ENCODE data around the gene SLC9A3.

Gene SLC9A3

GRCh38 chr5:515273-515836 is 8.9 kb downstream of the SLC9A3 start:
- TF ChIP-seq ISL1 (CRISPR knock-in tag; IDR thresholded peaks at IDR 0.05): no peak
- TF ChIP-seq, protein P1, sequence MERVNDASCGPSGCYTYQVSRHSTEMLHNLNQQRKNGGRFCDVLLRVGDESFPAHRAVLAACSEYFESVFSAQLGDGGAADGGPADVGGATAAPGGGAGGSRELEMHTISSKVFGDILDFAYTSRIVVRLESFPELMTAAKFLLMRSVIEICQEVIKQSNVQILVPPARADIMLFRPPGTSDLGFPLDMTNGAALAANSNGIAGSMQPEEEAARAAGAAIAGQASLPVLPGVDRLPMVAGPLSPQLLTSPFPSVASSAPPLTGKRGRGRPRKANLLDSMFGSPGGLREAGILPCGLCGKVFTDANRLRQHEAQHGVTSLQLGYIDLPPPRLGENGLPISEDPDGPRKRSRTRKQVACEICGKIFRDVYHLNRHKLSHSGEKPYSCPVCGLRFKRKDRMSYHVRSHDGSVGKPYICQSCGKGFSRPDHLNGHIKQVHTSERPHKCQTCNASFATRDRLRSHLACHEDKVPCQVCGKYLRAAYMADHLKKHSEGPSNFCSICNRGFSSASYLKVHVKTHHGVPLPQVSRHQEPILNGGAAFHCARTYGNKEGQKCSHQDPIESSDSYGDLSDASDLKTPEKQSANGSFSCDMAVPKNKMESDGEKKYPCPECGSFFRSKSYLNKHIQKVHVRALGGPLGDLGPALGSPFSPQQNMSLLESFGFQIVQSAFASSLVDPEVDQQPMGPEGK (CRISPR knock-in tag; IDR thresholded peaks at IDR 0.05; ENCODE audit: borderline replicate concordance): no peak
- peak; percentile 22; the same call in 1 of the 3 replicates for ATAC-seq

DNA sequence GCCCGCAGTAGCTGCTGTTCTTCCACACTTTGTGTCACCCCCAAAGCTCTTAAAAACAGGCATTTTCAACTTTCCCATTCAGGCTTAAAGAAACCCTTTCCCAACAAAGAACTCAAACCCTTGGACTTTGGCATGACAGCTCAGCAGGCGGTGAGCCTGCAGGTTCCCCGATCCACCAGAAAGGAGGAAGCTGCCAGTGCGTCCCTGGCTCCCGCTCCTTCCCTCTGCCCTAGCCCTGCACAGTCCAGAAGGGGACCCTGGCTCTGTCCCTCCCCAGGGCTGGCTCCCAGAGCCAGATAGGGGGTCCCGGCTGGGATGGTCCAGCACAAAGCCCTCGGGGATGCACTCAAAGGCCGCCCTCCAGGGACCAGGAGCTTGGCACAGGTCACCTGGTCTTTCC is 9.6 kb downstream of the SLC9A3 start:
- TF ChIP-seq ISL1 (CRISPR knock-in tag; IDR thresholded peaks at IDR 0.05) (no peak), ZFP30 (CRISPR knock-in tag; IDR thresholded peaks at IDR 0.05) (no peak), CSDC2 (CRISPR knock-in tag; IDR thresholded peaks at IDR 0.05) (no peak), TCF4 (CRISPR knock-in tag; IDR thresholded peaks at IDR 0.05; ENCODE audit: borderline replicate concordance) (no peak)
- ATAC-seq: no peak

DNA sequence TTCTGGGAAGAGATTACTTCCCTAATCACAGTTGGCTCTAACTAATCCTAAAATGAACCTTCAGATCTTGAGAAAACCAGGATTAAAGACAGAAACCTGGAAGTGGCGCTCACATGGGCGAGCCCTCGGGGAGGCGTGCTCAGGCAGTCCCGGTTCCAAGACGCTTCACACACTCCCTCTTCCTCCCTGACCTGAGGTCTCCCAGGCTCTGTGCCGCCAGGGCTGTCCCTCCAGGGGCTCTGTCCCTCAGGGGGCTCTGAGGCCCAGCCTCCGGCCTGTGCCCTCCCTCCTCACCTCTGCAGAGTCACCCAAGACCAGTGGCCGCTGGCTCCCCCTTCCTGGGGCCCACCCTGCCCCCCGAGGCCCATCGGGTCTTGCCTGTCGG is 10.2 kb downstream of the SLC9A3 start:
- ATAC-seq: no peak
- TF ChIP-seq CSDC2 (CRISPR knock-in tag; IDR thresholded peaks at IDR 0.05): no peak
- TF ChIP-seq CREB5 (CRISPR knock-in tag; IDR thresholded peaks at IDR 0.05; ENCODE audit: low read depth): no peak
- TF ChIP-seq BACH2 (CRISPR knock-in tag; IDR thresholded peaks at IDR 0.05; ENCODE audit: borderline replicate concordance): no peak
- no peak for TF ChIP-seq ZNF565 (CRISPR knock-in tag; conservative IDR thresholded peaks at IDR 0.05; ENCODE audit: low read depth)

- ATAC-seq: no peak
- TF ChIP-seq GLIS3 (CRISPR knock-in tag; IDR thresholded peaks at IDR 0.05) (no peak), OSR1 (CRISPR knock-in tag; IDR thresholded peaks at IDR 0.05) (no peak)
- TF ChIP-seq, protein P1 (CRISPR knock-in tag; IDR thresholded peaks at IDR 0.05; ENCODE audit: borderline replicate concordance): no peak
Observed at GRCh38 chr5:513216-514100, 10.8 kb downstream of the SLC9A3 start.

GRCh38 chr5:511476-511875 is 12.8 kb downstream of the SLC9A3 start:
- ATAC-seq: no peak
- TF ChIP-seq TSHZ2 (CRISPR knock-in tag; IDR thresholded peaks at IDR 0.05) (no peak), ISL1 (CRISPR knock-in tag; IDR thresholded peaks at IDR 0.05) (no peak), ZFP30 (CRISPR knock-in tag; IDR thresholded peaks at IDR 0.05) (no peak), SNAI2 (CRISPR knock-in tag; IDR thresholded peaks at IDR 0.05) (no peak), ZNF70 (CRISPR knock-in tag; IDR thresholded peaks at IDR 0.05) (no peak), BACH2 (CRISPR knock-in tag; IDR thresholded peaks at IDR 0.05; ENCODE audit: borderline replicate concordance) (no peak), ESRRG (CRISPR knock-in tag; IDR thresholded peaks at IDR 0.05) (no peak), CREB5 (CRISPR knock-in tag; IDR thresholded peaks at IDR 0.05; ENCODE audit: low read depth) (no peak), PPARA (CRISPR knock-in tag; IDR thresholded peaks at IDR 0.05; ENCODE audit: borderline replicate concordance) (no peak), TCF4 (CRISPR knock-in tag; IDR thresholded peaks at IDR 0.05; ENCODE audit: borderline replicate concordance) (no peak), GLIS3 (CRISPR knock-in tag; IDR thresholded peaks at IDR 0.05) (no peak), ZFP3 (CRISPR knock-in tag; IDR thresholded peaks at IDR 0.05) (no peak)
- TF ChIP-seq, protein P2, sequence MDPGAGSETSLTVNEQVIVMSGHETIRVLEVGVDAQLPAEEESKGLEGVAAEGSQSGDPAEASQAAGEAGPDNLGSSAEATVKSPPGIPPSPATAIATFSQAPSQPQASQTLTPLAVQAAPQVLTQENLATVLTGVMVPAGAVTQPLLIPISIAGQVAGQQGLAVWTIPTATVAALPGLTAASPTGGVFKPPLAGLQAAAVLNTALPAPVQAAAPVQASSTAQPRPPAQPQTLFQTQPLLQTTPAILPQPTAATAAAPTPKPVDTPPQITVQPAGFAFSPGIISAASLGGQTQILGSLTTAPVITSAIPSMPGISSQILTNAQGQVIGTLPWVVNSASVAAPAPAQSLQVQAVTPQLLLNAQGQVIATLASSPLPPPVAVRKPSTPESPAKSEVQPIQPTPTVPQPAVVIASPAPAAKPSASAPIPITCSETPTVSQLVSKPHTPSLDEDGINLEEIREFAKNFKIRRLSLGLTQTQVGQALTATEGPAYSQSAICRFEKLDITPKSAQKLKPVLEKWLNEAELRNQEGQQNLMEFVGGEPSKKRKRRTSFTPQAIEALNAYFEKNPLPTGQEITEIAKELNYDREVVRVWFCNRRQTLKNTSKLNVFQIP (CRISPR knock-in tag; IDR thresholded peaks at IDR 0.05; ENCODE audit: borderline replicate concordance, low read depth): no peak
- TF ChIP-seq, protein P1 (CRISPR knock-in tag; IDR thresholded peaks at IDR 0.05; ENCODE audit: borderline replicate concordance): no peak

Measured in SK-N-SH treated with all-trans-retinoic acid at 6 μM for 48 hours (cell line).